Measurements from ENCODE around the gene TRIP13. TPM values are rescaled to one million over a fixed set of nuclear protein-coding genes. Genes with fewer than 3 reads are reported as not detected.

The TRIP13 gene
- total RNA-seq, 2 experiments from 2014 or later: 0.47 to 0.66 TPM

DNA sequence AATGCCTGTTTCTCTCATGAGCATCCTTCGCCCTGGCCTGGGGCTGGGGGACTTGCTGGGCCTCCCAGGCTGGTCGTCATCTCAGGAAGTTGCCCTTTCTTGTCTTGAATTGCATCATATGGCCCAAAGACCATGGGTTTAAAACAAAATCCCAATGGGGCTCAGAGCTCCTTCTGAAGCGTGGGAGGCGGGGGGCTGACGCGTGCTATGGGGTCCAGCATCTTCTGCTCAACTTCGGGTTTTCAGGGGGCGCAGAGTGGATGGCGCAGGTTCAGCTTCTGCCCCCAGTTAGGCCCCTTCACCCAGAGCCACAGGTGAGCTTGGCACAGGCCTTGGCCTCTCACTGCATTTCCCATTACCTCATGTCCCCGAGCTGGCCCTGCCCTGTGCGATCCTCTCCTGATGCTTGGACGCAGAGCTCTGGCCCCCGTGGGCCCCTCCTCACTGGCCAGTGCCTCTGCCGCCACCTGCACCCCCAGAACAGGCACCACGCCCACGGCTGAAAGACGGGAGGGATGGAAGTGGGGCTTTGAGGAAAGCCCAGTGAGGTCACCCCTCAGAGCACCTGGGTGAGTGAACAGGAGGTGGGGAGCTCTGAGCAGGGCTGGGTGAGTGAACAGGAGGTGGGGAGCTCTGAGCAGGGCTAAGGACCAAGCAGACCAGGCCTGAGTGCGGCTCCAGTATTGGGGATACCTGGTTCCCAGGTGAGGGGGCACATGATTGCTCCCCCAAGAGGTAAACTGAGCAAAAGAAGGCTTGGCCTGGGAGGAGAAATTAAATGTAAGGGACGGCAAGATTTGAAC is 56.0 kb downstream of the TRIP13 start:
- Histone ChIP-seq H3K27ac (ENCODE audit: low read depth in 1 of 2, low read length in 2 of 2) (no peak overlapping the region), H3K36me3 (ENCODE audit: insufficient read depth, low read length) (no peaks in the 10 kb centered on the region), H3K4me3 (ENCODE audit: low read length) (no peak overlapping the region), H3K4me1 (ENCODE audit: insufficient read depth, low read length) (no peaks in the 10 kb centered on the region), H3K27me3 (ENCODE audit: control insufficient read depth in 1 of 2, insufficient read depth in 2 of 2, low read length in 2 of 2) (peaks cover 23 to 35% of the 10 kb centered on the region in 2 experiments), H3K9me3 (ENCODE audit: control insufficient read depth in 1 of 2, insufficient read depth in 1 of 2, low read length in 2 of 2) (peaks cover 0 to 25% of the 10 kb centered on the region in 2 experiments)
- Mint-ChIP-seq H3K4me1 (ENCODE audit: low read depth) (no peaks in the 10 kb centered on the region), H3K9me3 (no peaks in the 10 kb centered on the region), H3K27me3 (peaks cover 60% of the 10 kb centered on the region), H3K36me3 (ENCODE audit: low read depth) (no peaks in the 10 kb centered on the region), H3K4me3 (no peak overlapping the region), H3K27ac (no peak overlapping the region)
- TF ChIP-seq, protein P1, sequence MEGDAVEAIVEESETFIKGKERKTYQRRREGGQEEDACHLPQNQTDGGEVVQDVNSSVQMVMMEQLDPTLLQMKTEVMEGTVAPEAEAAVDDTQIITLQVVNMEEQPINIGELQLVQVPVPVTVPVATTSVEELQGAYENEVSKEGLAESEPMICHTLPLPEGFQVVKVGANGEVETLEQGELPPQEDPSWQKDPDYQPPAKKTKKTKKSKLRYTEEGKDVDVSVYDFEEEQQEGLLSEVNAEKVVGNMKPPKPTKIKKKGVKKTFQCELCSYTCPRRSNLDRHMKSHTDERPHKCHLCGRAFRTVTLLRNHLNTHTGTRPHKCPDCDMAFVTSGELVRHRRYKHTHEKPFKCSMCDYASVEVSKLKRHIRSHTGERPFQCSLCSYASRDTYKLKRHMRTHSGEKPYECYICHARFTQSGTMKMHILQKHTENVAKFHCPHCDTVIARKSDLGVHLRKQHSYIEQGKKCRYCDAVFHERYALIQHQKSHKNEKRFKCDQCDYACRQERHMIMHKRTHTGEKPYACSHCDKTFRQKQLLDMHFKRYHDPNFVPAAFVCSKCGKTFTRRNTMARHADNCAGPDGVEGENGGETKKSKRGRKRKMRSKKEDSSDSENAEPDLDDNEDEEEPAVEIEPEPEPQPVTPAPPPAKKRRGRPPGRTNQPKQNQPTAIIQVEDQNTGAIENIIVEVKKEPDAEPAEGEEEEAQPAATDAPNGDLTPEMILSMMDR (IDR thresholded peaks at IDR 0.05): no peak
- DNase-seq (no peak), ATAC-seq (ENCODE audit: poor library complexity) (no peak)
- ChIA-PET CTCF (no interaction called here), POLR2A (interaction anchor here (0.6 kb wide), 1 partner anchor 21 kb away, joined by 3 read pairs; no protein-coding TSS in a partner anchor)
- intact Hi-C loops (cut with DNase I, micrococcal nuclease): no loop called here

DNA sequence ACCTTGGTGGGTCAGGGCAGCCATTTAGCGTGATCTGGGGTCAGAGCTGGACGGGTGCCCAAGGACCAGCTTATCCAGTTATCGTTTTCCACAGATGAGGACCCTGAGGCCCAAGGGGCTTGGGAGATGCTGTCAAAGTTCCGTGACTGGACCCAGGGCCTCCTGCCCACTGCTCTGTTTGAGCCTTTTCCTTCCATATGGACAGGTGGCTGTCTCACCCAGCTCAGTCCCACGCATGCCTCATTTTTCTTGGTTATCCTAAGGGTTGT is 56.5 kb downstream of the TRIP13 start:
- ATAC-seq (ENCODE audit: poor library complexity): no peak
- H3K36me3 Mint-ChIP-seq (ENCODE audit: low read depth): no peaks in the 10 kb centered on the region
- H3K27ac Mint-ChIP-seq: no peak overlapping the region
- Histone ChIP-seq H3K4me1 (ENCODE audit: insufficient read depth, low read length) (no peaks in the 10 kb centered on the region), H3K9me3 (ENCODE audit: control insufficient read depth in 1 of 2, insufficient read depth in 1 of 2, low read length in 2 of 2) (peaks cover 0 to 27% of the 10 kb centered on the region in 2 experiments), H3K27me3 (ENCODE audit: control insufficient read depth in 1 of 2, insufficient read depth in 2 of 2, low read length in 2 of 2) (peaks cover 28 to 35% of the 10 kb centered on the region in 2 experiments), H3K36me3 (ENCODE audit: insufficient read depth, low read length) (no peaks in the 10 kb centered on the region), H3K4me3 (ENCODE audit: low read length) (no peak overlapping the region), H3K27ac (ENCODE audit: low read depth in 1 of 2, low read length in 2 of 2) (no peak overlapping the region)
- TF ChIP-seq, protein P1 (IDR thresholded peaks at IDR 0.05): no peak
- ChIA-PET CTCF (no interaction called here), POLR2A (interaction anchor here (0.6 kb wide), 1 partner anchor 21 kb away, joined by 3 read pairs; no protein-coding TSS in a partner anchor)
- intact Hi-C loops (cut with DNase I, micrococcal nuclease): no loop called here
- no peaks in the 10 kb centered on the region for H3K4me1 Mint-ChIP-seq (ENCODE audit: low read depth)
- no peak overlapping the region for H3K4me3 Mint-ChIP-seq
- H3K9me3 Mint-ChIP-seq: no peaks in the 10 kb centered on the region
- no peak for DNase-seq
- H3K27me3 Mint-ChIP-seq: peaks cover 60% of the 10 kb centered on the region

DNA sequence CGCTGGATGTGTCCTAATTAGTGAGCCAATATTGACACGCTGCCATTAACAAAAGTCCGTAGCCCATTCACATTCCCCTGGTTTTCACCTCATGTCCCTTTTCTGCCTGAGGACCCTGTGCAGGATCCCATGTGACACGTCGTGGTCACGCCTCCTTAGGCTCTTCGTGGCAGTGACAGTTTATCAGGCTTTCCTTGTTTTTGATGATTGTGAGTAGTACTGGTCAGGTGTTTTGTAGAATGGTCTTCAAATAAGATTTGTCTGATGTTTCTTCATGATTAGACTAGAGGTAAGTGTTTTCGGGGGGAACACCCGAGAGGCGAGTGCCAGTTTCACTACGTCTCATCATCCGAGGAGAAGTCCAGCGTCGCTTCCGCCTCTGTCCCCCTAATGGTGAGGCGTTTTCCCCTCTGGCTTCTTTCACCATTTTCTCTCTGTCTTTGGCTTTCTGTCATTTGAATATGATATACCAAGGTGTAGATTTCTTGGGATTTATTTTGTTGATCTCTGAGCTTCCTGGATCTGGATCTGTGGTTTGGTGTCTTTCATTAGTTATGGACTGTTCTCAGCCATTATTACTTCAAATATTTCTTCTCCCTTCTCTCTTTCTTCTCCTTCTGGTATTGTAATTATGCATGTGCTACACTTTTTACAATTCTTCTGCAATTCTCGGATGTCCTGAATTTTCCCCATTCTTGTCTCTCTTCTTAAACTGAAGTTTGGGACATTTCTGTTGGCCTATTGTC is 57.3 kb downstream of the TRIP13 start:
- peaks cover 27% of the 10 kb centered on the region in 2 experiments for H3K27me3 ChIP-seq (ENCODE audit: control insufficient read depth in 1 of 2, insufficient read depth in 2 of 2, low read length in 2 of 2)
- DNase-seq (no peak), ATAC-seq (ENCODE audit: poor library complexity) (no peak)
- no peak overlapping the region for H3K4me3 ChIP-seq (ENCODE audit: low read length)
- POLR2A ChIA-PET: interaction anchor here (0.6 kb wide), 1 partner anchor 20 kb away, joined by 3 read pairs; no protein-coding TSS in a partner anchor
- H3K9me3 Mint-ChIP-seq: no peaks in the 10 kb centered on the region
- H3K9me3 ChIP-seq (ENCODE audit: control insufficient read depth in 1 of 2, insufficient read depth in 1 of 2, low read length in 2 of 2): peaks cover 0 to 27% of the 10 kb centered on the region in 2 experiments
- no peak overlapping the region for H3K27ac ChIP-seq (ENCODE audit: low read depth in 1 of 2, low read length in 2 of 2)
- no peak overlapping the region for H3K4me3 Mint-ChIP-seq
- H3K36me3 ChIP-seq (ENCODE audit: insufficient read depth, low read length): no peaks in the 10 kb centered on the region
- no peaks in the 10 kb centered on the region for H3K36me3 Mint-ChIP-seq (ENCODE audit: low read depth)
- CTCF ChIA-PET: no interaction called here
- H3K4me1 ChIP-seq (ENCODE audit: insufficient read depth, low read length): no peaks in the 10 kb centered on the region
- TF ChIP-seq, protein P1 (IDR thresholded peaks at IDR 0.05): no peak
- H3K27ac Mint-ChIP-seq: no peak overlapping the region
- H3K27me3 Mint-ChIP-seq: peaks cover 55% of the 10 kb centered on the region
- H3K4me1 Mint-ChIP-seq (ENCODE audit: low read depth): no peaks in the 10 kb centered on the region
- intact Hi-C loops (cut with DNase I, micrococcal nuclease): no loop called here
